HS-5 (cell line): ENCODE results near the gene CCNQ.
"Not testable (repeated sequence)": the region's sequence is repeated elsewhere in the genome, so short reads cannot be mapped to it uniquely, and the experiment has no call there.

Experiments used
- DNase-seq: peaks from one replicate; pipeline ENCODE4 v3.0.0-alpha.2; 2012; ENCODE audit warnings: low read depth

Gene CCNQ

DNA sequence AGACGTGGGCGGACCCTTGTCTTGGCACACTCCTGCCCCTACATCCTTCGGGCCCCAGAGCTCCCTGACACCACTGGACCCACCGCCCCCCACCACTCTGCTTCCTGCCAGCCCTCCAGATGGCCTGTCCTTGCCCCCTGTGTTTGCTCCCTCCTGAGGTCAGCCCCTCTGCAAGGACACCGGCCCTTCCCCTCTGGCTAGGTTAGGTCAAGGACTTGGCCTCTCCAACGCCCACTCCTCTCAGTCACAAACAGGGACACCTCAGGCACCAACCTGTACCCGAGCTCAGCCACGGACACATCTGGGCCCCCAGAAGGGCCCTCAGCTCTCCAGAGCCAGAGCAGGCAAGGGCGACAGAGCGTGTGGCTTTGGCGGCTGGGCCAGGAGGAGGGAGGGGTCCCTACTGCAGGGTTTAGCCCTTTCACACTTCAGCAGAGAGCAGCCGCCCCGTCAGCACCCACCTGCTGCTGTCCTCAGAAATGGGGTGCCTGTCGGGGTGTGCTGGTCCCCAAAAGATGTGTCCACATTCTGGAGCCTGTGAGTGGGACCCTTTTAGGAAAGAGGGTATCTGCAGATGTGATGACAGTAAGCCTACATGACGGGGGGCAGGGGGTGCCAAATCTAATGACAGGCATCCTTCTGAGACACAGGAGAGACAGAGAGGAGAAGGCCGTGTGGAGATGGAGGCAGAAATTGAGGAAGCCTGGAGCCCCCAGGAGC lies 24.5 kb upstream of the CCNQ start:
- no peak for DNase-seq

DNA sequence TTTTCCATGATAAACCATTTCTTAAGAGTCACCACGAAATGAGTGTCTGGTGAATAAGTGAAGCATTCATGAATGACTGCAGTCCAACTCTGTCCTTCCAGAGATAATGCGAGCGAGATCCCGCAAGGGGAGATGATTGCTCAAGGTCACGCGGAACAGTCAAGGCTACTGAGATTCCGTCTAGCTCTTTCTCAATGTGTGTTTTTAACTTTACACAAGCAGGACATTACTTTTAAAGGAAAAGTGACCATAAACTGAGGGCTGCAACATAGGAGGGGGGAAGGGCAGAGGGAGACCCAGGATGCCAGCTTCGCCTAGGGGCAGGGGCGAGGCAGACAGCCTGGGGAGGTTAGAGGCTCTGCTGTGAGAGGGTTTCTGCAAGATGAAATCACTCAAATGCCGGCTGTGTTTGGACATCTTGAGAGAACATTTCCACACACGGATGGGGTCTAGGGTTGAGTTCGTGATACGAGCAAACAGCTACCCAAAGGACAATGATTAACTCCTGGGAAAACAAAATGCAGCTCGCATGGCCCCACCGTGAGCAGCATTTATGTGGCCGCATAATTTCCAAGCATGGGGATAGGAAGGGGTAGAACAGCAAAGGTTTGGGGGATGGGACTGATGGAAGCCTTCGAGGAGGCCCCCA lies 23.8 kb upstream of the CCNQ start:
- no peak for DNase-seq

DNA sequence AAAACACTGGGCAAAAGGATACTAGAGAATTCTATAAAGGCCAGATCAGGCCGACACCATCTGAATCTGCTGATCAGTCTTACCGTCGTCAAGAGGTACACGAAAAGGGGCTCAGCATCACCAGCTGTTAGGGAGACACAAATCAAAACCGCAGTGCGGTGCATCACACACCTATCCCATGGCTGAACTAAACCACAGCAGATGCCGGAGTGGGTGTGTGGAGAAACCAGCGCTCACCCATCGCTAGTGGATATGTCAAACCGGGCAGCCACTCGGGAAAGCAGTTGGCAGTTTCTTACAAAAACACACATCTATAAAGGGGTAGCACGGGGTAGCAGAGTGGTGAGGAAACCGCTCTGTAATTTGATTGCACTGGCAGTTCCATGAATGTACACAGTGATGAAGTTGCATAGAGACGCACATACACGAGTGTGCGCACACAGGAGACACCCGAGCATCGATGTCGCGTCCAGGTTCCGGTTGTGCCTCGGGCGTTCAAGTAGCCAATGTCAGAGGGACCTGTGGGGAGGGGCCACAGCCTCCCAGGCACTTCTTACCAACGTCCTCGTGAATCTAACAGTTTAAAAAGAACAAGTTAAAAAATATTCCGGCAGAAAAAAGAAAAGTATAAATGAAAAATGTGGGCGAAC lies 23.1 kb upstream of the CCNQ start:
- DNase-seq = no peak

DNA sequence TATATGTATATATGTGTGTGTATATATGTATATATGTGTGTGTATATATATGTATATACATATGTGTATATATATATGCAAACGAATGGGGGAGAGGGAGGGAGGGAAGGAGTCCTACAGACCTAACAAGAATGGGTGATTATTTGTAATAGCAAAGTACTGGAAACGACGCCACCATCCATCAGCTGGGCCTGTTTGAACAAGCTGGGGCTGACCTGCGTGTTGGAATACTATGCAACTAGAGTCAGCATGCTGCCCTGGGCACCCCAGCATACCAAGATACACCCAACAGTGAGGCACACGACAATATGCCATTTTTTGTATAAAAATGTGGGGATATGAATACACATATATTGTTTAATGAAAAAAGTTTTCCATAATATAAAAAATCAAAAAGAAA lies 21.6 kb upstream of the CCNQ start:
- no peak for DNase-seq

DNA sequence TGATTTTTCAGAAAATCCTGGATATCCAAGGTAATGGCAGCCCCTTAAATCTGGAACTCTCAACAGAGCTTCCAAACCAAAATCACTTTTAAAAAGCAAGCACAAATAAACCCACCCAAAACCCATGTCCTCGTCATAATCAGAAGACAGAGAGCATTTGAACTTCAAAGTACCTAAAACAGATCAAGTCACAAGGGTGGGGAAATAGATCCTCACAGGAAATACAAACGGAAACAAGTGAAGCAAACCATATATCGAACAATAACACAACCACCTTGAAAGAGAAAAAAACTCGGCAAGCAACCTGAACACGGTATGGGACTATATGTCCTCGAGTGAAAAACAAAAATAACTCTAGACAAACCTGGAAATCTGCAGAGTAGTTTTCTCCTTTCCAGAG lies 15.9 kb upstream of the CCNQ start:
- no peak for DNase-seq

DNA sequence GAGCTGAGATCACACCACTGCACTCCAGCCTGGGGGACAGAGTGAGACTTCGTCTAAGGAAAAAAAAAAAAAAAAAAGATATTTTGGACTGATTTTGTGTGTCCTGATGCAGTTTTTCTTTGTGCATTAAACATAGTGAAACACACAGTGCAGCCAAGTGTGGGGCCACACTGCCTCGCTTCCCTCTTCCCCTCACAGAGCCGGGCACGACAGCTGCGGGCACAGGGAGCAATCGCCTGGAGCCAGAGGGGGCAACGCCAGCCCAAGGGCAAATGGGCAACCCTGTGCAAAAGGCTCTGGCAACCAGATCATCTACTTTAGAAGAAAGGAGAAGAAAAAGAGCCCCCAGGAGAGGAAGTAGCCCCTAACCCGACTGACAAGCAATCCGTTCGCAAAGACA lies 13.5 kb upstream of the CCNQ start:
- DNase-seq = no peak

DNA sequence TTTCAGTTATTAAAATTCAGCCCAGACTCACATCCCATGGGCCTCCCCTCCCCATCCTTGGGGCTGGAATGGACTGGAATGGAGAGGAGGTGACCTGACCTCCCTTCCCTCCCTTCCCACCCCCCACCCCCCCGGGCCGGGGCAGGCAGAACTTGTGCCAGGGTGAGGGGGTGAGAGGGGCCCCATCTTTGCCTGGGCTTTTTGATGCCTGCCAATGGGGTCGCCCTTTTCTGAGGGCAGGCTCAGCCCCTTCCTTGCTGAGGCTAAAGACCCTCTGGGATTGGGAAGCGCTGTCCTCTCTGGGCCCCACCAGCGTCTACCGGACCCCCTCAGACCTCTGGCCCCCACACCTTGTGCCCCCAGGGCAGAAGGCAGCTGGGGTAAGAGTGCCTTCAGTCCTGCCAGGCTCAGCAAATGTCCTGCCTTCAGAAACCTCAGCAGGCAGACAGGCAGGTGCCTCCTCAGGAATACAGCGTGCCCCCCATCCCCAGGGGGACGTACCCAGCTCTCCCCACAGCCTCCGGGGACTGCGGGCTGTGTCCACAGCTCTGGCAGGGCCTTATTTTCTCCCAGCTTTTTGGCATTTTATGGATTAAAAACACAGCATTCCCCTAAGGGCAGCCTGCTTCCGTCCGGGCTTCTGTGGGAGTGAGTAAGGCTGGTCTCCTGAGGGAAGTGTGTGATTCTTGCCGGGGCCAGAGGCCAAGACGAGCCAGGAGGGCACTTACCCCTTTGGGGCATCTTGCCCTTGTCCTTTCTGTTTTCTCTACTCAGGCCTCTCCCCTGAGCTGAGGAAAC lies 12.6 kb upstream of the CCNQ start:
- no peak for DNase-seq

DNA sequence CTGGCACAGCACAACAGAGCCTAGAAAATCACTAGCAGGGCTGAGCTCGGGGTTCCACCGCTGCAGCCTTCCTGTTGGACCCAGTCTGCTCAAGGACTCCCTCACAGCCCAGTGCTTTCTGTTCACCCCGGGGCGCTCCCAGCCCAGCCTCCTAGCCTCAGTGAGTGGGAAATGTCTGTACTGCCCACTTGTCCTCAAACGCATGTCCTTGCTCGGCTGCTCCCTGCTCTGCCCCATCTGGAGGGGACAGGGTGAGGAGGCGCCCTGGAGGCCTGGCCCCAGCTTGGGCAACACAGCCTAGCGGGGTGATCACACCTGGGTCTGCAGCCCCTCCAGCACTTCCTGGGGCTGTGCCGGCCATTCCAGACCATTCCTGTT lies 11.9 kb upstream of the CCNQ start:
- DNase-seq = no peak

DNA sequence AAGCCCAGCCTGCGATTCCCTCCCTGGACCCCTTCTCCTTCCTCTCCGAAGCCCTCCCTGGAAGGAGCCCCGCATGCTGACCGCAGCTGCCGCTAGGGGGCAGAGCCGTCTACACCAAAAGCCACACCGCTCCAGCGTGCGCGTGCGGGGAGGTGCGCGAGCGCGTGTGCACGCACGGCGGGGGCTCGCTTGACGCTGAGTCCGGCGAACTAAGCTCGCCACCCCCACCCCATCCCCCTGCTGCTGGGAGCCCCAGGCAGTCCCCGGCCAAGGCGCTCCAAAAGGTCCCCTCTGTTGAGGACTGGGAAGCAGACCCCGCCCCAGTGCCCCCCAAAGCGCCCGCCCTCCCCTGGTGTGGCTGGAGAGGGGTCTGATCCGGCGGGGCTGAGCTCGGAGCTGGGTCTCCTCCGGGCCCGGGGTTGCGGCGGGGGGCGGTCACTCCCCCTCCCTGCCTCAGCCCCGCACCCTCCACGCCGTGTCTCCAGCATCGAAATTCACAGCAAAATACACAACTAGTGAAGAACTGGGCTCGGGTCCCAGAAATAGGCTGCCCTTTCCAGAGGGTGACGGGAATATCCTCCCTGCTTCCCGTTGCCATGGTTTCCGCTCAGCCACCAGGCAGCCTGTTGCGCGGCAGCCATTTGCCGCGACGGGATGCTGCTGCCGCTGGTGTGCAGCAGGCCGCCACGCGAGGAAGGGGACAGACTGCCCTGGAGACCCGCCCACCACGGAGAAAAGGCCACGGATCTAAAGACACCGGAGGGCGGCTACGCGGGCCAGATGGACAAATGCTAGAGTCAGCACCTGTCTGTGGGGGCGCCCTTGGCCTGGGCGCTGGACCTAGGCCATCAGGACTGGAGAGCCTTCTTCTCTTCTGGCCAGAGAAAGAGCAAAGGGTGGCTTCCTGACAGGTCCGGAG lies 11.2 kb upstream of the CCNQ start:
- DNase-seq = no peak

DNA sequence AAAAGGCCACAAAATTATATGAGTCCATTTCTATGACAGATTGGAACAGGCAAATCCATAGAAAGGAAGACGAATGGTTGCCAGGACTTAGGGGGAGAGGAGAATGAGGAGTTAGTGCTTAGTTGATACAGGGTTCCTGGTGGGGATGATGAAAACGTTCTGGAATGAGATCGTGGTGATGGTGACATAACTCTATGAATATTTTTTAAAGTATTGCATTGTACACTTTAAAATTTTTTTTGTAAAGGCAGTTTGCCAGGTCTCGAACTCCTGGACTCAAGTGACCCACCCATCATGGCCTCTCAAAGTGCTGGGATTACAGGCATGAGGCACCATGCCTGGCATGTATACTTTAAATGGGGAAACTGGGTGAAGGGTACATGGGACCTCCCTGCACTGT lies 9.9 kb upstream of the CCNQ start:
- no peak for DNase-seq

DNA sequence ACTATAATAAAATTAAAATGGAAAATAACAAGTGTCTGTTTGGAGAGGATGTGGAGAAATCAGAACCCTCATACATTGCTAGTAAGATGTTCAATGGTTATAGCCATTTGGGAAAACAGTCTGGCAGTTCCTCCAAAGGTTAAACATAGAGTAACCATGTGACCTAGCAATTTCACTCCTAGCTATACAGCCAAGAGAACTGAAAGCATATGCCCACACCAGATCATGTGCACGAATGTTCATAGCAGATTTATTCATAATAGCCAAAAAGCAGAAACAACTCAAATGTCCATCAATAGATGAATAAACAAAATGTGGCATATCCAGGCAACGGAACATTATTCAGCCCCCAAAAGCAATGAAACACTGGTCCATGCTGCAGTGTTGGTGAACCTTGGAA lies 9.4 kb upstream of the CCNQ start:
- no peak for DNase-seq

DNA sequence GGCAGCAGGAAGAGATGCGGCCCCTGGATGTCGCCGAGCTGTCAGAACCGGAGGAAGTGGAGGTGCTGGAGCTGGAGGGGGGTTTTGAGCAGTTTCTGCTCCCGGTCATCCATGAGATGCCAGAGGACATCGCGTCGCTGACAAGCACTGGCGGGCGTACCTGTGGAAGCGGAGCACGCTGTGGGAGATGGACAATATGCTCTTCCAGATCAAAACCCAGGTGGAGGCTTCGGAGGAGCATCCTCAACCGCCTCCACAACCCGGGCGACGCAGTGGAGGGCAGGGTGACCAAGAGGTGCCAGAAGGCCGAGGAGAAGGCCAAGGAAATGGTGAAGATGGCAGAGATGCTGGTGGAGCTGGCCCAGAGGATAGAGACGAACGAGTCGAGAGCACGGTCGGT lies 7.6 kb upstream of the CCNQ start:
- no peak for DNase-seq

DNA sequence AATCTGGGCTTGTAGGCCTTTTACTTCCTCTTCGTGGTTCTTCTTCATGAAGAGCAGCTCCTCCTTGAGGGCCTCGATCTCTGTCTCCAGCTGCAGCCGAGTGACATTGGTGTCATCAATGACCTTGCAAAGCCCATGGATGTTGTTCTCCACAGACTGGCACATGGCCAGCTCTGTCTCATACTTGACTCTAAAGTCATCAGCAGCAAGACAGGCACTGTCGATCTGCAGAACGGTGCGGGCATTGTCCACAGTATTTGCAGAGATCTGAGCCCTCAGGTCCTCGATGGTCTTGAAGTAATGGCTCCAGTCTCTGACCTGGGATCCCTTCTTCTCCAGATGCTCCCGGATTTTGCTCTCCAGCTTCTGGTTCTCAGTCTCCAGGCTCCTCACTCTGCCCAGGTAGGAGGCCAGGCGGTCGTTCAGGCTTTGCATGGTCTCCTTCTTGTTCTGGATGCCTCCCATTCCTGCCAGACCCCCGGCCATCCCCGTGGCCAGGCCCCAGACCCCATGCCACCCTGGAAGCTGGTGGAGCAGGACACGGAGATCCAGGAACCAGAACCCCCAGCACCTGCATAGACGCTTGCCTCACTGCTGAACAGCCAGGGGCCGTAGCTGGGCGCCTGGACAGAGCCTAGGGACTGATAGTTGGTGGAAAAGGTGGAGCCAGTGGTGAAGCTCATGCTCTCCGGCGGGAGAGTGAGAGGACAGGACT lies 5.9 kb upstream of the CCNQ start:
- DNase-seq = not testable (repeated sequence)

DNA sequence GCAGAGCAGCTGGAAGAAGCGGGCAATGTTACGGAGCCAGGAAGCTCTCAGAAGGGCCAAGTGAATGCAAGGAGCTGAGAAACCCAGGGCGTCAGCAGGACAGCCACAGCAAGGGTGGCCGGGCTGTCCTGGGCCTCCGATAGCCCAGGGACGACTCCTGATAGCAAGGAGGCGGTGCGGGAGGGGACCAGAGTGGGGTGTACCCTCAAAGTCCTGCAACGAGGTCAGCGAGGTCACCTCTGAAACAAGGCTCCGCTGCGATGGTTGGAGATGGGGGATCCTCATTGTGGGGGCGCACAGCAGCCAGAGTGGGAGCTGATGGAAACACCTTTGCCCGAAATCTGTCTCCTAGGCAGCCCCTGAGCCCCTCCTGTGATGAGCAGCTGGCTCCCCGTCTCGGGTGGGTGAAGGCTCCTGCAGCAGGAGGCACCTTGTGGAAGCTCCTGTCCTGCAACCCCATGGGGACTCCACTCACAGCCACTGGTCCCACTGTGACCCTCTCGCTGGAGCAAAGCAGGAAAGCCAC lies 4.3 kb upstream of the CCNQ start:
- no peak for DNase-seq

DNA sequence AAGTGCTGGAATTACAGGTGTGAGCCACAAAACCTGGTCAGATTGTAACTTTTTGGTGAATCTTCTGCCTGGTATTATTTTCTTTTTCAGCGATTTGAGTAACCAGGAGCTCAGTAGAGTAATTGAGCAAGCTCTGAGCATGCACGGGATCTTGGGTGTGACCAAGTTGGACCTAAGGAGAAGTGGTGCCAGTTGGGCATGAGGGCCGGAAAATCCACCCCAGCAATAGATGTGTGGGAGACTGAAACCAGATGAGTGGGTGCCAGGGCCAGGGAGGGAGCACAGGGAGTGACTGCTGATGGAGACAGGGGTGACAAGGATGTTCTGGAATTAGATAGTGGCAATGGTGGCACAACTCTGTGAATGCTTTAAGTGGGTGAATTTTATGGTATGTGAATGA lies 3.7 kb upstream of the CCNQ start:
- no peak for DNase-seq

DNA sequence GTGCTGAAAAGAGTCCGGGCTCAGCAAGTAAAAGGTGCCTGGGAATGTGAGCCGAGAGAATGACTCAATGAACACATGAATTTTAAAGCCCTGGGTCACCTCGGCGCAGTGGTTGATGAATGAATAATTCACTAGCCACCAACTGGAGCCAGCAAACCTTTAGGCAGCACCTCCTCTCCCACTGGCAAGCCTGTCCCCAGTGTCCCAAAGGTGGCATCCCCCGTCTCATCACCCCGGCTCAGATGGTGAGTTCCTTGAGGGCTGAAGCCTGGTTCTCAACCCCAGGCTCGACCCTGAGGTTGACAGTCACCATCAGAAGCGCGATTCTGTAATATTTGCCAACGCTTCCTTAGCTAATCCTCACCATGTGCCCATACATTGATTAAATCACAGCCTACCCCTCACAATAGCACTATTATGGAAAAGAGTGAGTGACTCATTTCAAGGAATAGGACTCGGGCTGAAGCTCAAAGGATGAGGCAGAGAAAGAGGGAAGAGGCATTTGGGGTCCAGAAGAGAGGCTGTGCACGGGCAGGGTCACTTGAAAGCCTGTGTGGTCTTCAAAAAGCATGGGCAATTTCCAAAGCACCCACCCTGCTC lies 2.7 kb upstream of the CCNQ start:
- DNase-seq = no peak

DNA sequence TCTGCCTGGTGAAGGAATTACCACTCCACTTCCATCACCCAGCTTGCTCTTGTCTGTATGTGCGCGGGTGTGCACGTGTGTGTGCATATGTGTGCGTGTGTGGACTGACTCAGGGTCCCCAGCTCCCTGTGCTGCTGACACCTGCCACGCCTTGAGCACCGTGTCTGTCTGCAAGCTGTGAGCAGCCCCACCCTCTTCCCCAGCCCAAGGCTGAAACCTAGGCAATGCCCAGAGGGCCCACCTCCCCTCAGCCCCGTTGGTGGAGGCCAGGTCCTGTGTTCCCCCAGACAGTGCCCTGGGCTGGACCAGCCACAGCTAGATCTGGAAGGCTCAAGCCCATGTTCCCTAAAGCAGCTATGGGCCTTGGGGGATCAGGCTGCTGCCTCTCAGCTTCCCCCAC lies 2.0 kb upstream of the CCNQ start:
- no peak for DNase-seq

DNA sequence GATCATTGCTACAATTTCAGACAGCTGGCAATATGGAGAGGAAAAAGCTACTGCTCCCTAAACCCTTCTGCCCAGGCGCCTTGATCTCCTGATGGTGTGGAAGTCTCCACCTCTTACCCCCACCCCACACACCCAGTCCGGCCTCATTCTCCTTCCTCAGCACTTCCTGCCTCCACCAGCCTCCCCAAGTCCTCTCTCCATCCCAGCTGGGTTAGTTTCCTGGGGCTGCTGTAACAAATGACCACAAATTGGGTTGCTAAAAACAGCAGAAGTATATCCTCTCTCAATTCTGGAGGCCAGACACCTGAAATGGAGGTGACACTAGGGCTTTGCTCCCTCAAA lies 1.1 kb upstream of the CCNQ start:
- no peak for DNase-seq

DNA sequence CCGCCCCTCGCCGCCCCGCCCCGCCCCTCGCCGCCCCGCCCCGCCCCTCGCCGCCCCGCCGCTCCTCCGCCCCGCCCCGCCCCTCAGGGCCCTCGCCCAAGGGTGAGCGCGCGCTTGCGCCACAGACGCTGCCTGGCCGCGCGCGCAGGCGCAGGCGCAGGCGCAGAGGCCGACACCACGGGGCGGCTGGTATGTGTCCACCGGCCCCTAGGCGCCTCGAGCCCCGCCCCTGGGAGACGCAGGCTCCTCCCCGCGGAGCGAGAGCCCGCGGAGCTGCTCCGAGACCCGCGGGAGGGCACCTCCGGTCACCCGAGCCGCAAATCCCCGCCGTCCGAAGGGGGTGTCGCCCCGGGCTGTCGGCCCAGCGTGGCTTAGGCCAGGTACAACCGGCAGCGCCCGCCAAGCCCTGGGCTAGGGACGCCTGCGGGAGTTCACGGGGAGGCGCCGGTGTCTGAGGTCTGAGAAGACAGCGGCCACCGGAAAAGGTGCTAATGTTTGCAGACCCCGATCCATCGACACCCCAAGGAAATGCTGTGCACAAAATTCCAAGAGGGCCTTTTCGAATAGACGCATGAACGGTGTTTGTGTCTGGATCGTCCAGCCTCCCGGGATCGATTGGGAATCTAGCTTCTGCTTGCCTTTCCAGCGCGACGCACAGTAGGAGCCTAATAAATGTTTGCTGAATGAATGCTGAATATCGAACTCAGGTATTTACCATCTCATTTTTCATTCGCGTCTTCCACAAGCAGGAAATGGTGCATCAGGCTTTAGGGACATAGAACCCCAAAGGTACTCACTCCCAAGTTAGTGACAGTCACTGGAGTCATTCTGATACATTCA lies 473 bp upstream of the CCNQ start:
- peak; percentile 28 for DNase-seq
